H1 (cell line): ENCODE data around the gene SLC16A6. TPM values are rescaled to one million over a fixed set of nuclear protein-coding genes. Genes with fewer than 3 reads are reported as not detected.

Experiments
- CTCF ChIA-PET: fragments of 300-600 bp; sonication (Branson Sonifier 250); formaldehyde crosslinking; loops from one replicate; lab custom pipeline; 2021; ENCODE audit not compliant: partially characterized antibody; lab: Charles Lee
- POLR2A ChIA-PET: fragments of 300-600 bp; sonication (Branson Sonifier 250); formaldehyde crosslinking; loops from one replicate; lab custom pipeline; 2021; ENCODE audit warnings: inconsistent platforms; ENCODE audit not compliant: partially characterized antibody; lab: Charles Lee
- DNase-seq, 2 experiments: peaks; one replicate each; pipeline versions ENCODE4 v3.0.0 to v3.0.0-alpha.2; 2010 to 2022; ENCODE audit warnings: low spot score in 2 of 2, low read depth in 1 of 2, mixed read lengths in 1 of 2
- FAIRE-seq: peaks from 2 replicates; lab custom pipeline; 2011; peaks lifted over from hg19 to GRCh38; lab: Jason Lieb, UNC
- H2AFZ ChIP-seq: 2 replicates; pipeline ENCODE4 v1.8.1; 2012; ENCODE audit warnings: low read length, inconsistent platforms
- H2AK5ac ChIP-seq: 2 replicates; pipeline ENCODE4 v1.6.1; 2013; ENCODE audit warnings: low read depth, low read length
- H2BK120ac ChIP-seq: replicated peaks from 2 replicates; pipeline ENCODE3; 2013; ENCODE audit warnings: low read depth, low read length, inconsistent platforms
- H2BK12ac ChIP-seq: 2 replicates; pipeline ENCODE4 v1.6.1; 2013; ENCODE audit warnings: low read depth, low read length
- H2BK15ac ChIP-seq: 2 replicates; pipeline ENCODE4 v1.6.1; 2013; ENCODE audit warnings: low read length
- H2BK20ac ChIP-seq: 2 replicates; pipeline ENCODE4 v1.6.1; 2013; ENCODE audit warnings: low read length
- H2BK5ac ChIP-seq: 2 replicates; pipeline ENCODE4 v1.6.1; 2013; ENCODE audit warnings: low read depth, low read length
- H3K14ac ChIP-seq: 2 replicates; pipeline ENCODE4 v1.6.1; 2013; ENCODE audit warnings: inconsistent platforms; ENCODE audit not compliant: insufficient read length
- H3K18ac ChIP-seq: 2 replicates; pipeline ENCODE4 v1.6.1; 2013; ENCODE audit warnings: low read length; ENCODE audit errors: extremely low read depth
- H3K23ac ChIP-seq: 2 replicates; pipeline ENCODE4 v1.6.1; 2013; ENCODE audit warnings: inconsistent platforms; ENCODE audit not compliant: insufficient read length
- H3K23me2 ChIP-seq: 2 replicates; pipeline ENCODE4 v1.6.1; 2013; ENCODE audit warnings: low read depth, low read length
- H3K27ac ChIP-seq: 2 replicates; pipeline ENCODE4 v1.6.1; 2011; ENCODE audit warnings: low read depth, low read length, inconsistent platforms
- H3K27me3 ChIP-seq, 4 experiments: replicated peaks in 1 of 4; 1 replicate in 1 of 4; 2 replicates in 3 of 4; pipeline versions ENCODE4 v1.6.1 to v1.8.1; 2011 to 2013; ENCODE audit warnings: low read length in 3 of 4, mild to moderate bottlenecking in 3 of 4, inconsistent platforms in 2 of 4, mixed read lengths in 2 of 4, moderate library complexity in 1 of 4; ENCODE audit not compliant: control insufficient read depth in 3 of 4, insufficient read depth in 3 of 4; ENCODE audit errors: extremely low read depth in 1 of 4
- H3K36me3 ChIP-seq, 4 experiments: 2 replicates each; pipeline versions ENCODE4 v1.6.1 to v1.8.1; 2011 to 2013; ENCODE audit warnings: mild to moderate bottlenecking in 4 of 4, low read length in 3 of 4, moderate library complexity in 2 of 4, control low read depth in 1 of 4, inconsistent platforms in 1 of 4; ENCODE audit not compliant: insufficient read depth in 4 of 4, control insufficient read depth in 2 of 4
- H3K4ac ChIP-seq: replicated peaks from 2 replicates; pipeline ENCODE3; 2013; ENCODE audit warnings: low read length, low read depth, mixed read lengths, inconsistent platforms; ENCODE audit not compliant: insufficient read length
- H3K4me1 ChIP-seq, 4 experiments: replicated peaks in 1 of 4; 1 replicate in 1 of 4; 2 replicates in 3 of 4; pipeline versions ENCODE4 v1.6.1 to v1.8.1; 2011 to 2013; ENCODE audit warnings: low read length in 3 of 4, inconsistent platforms in 2 of 4, mixed read lengths in 1 of 4; ENCODE audit not compliant: insufficient read depth in 4 of 4, control insufficient read depth in 3 of 4
- H3K4me2 ChIP-seq, 2 experiments: 2 replicates each; pipeline versions ENCODE4 v1.6.1 to v1.8.1; 2011 to 2013; ENCODE audit warnings: low read depth in 2 of 2, low read length in 2 of 2, control low read depth in 1 of 2, inconsistent platforms in 1 of 2, mild to moderate bottlenecking in 1 of 2; ENCODE audit not compliant: insufficient read depth in 1 of 2
- H3K4me3 ChIP-seq, 4 experiments: fragments of 200-600, 300-600 bp in 1 of 4; sonication (generic), shearing (Covaris generic), sonication (Bioruptor Twin) in 1 of 4; 2 replicates each; pipeline versions ENCODE4 v1.5.1 to v1.8.1; 2011 to 2016; ENCODE audit warnings: low read length in 4 of 4, low read depth in 3 of 4, control low read depth in 2 of 4, inconsistent platforms in 2 of 4, mild to moderate bottlenecking in 2 of 4, mixed read lengths in 1 of 4, moderate library complexity in 1 of 4; ENCODE audit not compliant: insufficient read depth in 2 of 4; ENCODE audit errors: extremely low read depth in 1 of 4
- H3K56ac ChIP-seq: replicated peaks from 2 replicates; pipeline ENCODE3; 2013; ENCODE audit warnings: low read depth, mild to moderate bottlenecking, mixed read lengths, low read length, inconsistent platforms; ENCODE audit not compliant: insufficient read length
- H3K79me1 ChIP-seq: 2 replicates; pipeline ENCODE4 v1.6.1; 2013; ENCODE audit warnings: low read depth, low read length, control low read depth
- H3K79me2 ChIP-seq, 2 experiments: 2 replicates each; pipeline versions ENCODE4 v1.6.1 to v1.8.1; 2012 to 2013; ENCODE audit warnings: low read length in 2 of 2, mild to moderate bottlenecking in 2 of 2, inconsistent platforms in 1 of 2; ENCODE audit not compliant: insufficient read depth in 2 of 2, control insufficient read depth in 1 of 2
- H3K9ac ChIP-seq, 4 experiments: replicated peaks in 1 of 4; 1 replicate in 1 of 4; 2 replicates in 3 of 4; pipeline versions ENCODE4 v1.6.1 to v1.8.1; 2011 to 2013; ENCODE audit warnings: low read depth in 3 of 4, low read length in 3 of 4, control low read depth in 2 of 4, mild to moderate bottlenecking in 2 of 4, moderate library complexity in 2 of 4, inconsistent platforms in 1 of 4; ENCODE audit errors: extremely low read depth in 1 of 4
- H3K9me3 ChIP-seq, 2 experiments: 2 replicates each; pipeline versions ENCODE4 v1.6.1 to v1.8.1; 2012 to 2013; ENCODE audit warnings: mild to moderate bottlenecking in 2 of 2, moderate library complexity in 2 of 2, control low read depth in 1 of 2, inconsistent platforms in 1 of 2, low read depth in 1 of 2, low read length in 1 of 2, mixed read lengths in 1 of 2; ENCODE audit not compliant: insufficient read depth in 2 of 2
- H4K20me1 ChIP-seq, 2 experiments: replicated peaks in 1 of 2; 2 replicates each; pipeline versions ENCODE3 to v1.8.1; 2011 to 2013; ENCODE audit warnings: inconsistent platforms in 2 of 2, low read length in 2 of 2, mild to moderate bottlenecking in 1 of 2; ENCODE audit not compliant: insufficient read depth in 2 of 2, control insufficient read depth in 1 of 2
- H4K5ac ChIP-seq: 2 replicates; pipeline ENCODE4 v1.6.1; 2013; ENCODE audit warnings: low read length, low read depth, mixed read lengths, inconsistent platforms; ENCODE audit not compliant: insufficient read length
- H4K8ac ChIP-seq: 2 replicates; pipeline ENCODE4 v1.8.0; 2013; ENCODE audit warnings: mild to moderate bottlenecking, moderate library complexity, low read length, inconsistent platforms; ENCODE audit not compliant: insufficient read depth; ENCODE audit errors: extremely low read depth
- H4K91ac ChIP-seq: replicated peaks from 2 replicates; pipeline ENCODE3; 2013; ENCODE audit warnings: low read length, mixed read lengths, inconsistent platforms; ENCODE audit not compliant: insufficient read length
- BRCA1 ChIP-seq: IDR thresholded peaks from 2 replicates; pipeline ENCODE4 v1.6.1; 2012; ENCODE audit warnings: low read depth, low read length, improper control_type of control experiment
- CTBP2 ChIP-seq: IDR thresholded peaks from 2 replicates; pipeline ENCODE4 v1.7.0; 2011; ENCODE audit warnings: borderline replicate concordance, mild to moderate bottlenecking, moderate library complexity, mixed read lengths, low read length; ENCODE audit not compliant: insufficient read depth, insufficient read length
- EZH2 ChIP-seq: fragments of 200-600 bp; sonication (generic); IDR thresholded peaks from 2 replicates; pipeline ENCODE4 v1.7.1; 2012; ENCODE audit warnings: low read depth, mild to moderate bottlenecking, moderate library complexity, low read length, inconsistent platforms; ENCODE audit not compliant: severe bottlenecking
- JUN ChIP-seq: IDR thresholded peaks from 2 replicates; pipeline ENCODE4 v1.6.1; 2011; ENCODE audit warnings: low read depth, mild to moderate bottlenecking, improper control_type of control experiment, low read length
- KDM1A ChIP-seq: fragments of 200-600, 300-600 bp; sonication (generic); IDR thresholded peaks from 2 replicates; pipeline ENCODE4 v1.7.1; 2016; ENCODE audit warnings: mild to moderate bottlenecking, low read length, borderline replicate concordance
- PHF8 ChIP-seq: fragments of 200-600 bp; sonication (generic); conservative IDR thresholded peaks from 2 replicates; pipeline ENCODE4 v1.7.1; 2012; ENCODE audit warnings: low read depth, mild to moderate bottlenecking, inconsistent platforms, low read length, moderate library complexity
- POLR2A ChIP-seq, 2 experiments: IDR thresholded peaks; 1 replicate in 1 of 2; 2 replicates in 1 of 2; pipeline ENCODE4 v1.6.1; 2011; ENCODE audit warnings: low read depth in 2 of 2, low read length in 2 of 2, mild to moderate bottlenecking in 2 of 2; ENCODE audit errors: control extremely low read depth in 1 of 2
- RNF2 ChIP-seq: fragments of 200-900, 300-1000 bp; sonication (generic); IDR thresholded peaks from 2 replicates; pipeline ENCODE4 v1.7.1; 2016; ENCODE audit warnings: borderline replicate concordance, low read depth, mild to moderate bottlenecking, antibody characterized with exemption, low read length; ENCODE audit not compliant: poor library complexity, severe bottlenecking; ENCODE audit errors: missing control alignments
- SIRT6 ChIP-seq: IDR thresholded peaks from one replicate; pipeline ENCODE4 v1.7.1; 2012; ENCODE audit warnings: low read length, inconsistent platforms
- SP1 ChIP-seq: IDR thresholded peaks from 2 replicates; pipeline ENCODE4 v1.6.1; 2011; ENCODE audit warnings: low read depth, low read length
- USF2 ChIP-seq: IDR thresholded peaks from 2 replicates; pipeline ENCODE4 v1.6.1; 2011; ENCODE audit warnings: low read length, improper control_type of control experiment
- WGBS, 2 experiments: shearing (Covaris generic) in 1 of 2; methylation state at CpG; one replicate each; pipeline versions ENCODE4 v1.1.6 to v1.1.7; 2013 to 2015; ENCODE audit warnings: low lambda C conversion rate in 2 of 2, mixed read lengths in 2 of 2, inconsistent platforms in 1 of 2, low coverage in 1 of 2, missing lambda C conversion rate in 1 of 2; ENCODE audit not compliant: insufficient replicate concordance in 2 of 2, insufficient coverage in 1 of 2, insufficient read length in 1 of 2; ENCODE audit errors: extremely low coverage in 1 of 2, missing lambda C conversion rate in 1 of 2; 5-methylcytosine and 5-hydroxymethylcytosine counted together
- polyA plus RNA-seq, 7 experiments: library from polyadenylated mRNA; depleted of rRNA in 3 of 7; stranded (reverse) in 5 of 7; unstranded in 2 of 7; fragments of >200 nt in 5 of 7; fragments of 200-250 nt in 2 of 7; gene quantifications; 1 replicate in 5 of 7; 2 replicates in 1 of 7; 4 replicates in 1 of 7; pipeline versions ENCODE4 v1.2.1 to v1.2.3, GENCODE V29; 2011 to 2013; ENCODE audit warnings: missing spikeins in 2 of 7, mixed read lengths in 2 of 7
- total RNA-seq: library from RNA; stranded (reverse); fragmentation: NEBNext Ultra II Directional; extraction: Animal tissue kit (Norgen Biotek cat#: 25700); gene quantifications from 2 replicates; pipeline ENCODE4 v1.2.1, GENCODE V29; 2021

SLC16A6 gene
- total and polyA plus RNA-seq, 2 of the 8 experiments (the other 6 are each of a cell fraction or from before 2014, with no cell fraction given), result 0.17 to 0.22 TPM

GRCh38 chr17:68321556-68321954 is 30.6 kb upstream of the SLC16A6 start:
- Histone ChIP-seq H2AK5ac (no peak overlapping the region), H3K56ac (no peak overlapping the region), H3K79me1 (no peaks in the 10 kb centered on the region), H3K23ac (no peak overlapping the region), H3K23me2 (no peaks in the 10 kb centered on the region), H3K4ac (no peak overlapping the region), H4K20me1 (no peaks in the 10 kb centered on the region), H3K4me2 (no peak overlapping the region), H2BK20ac (no peak overlapping the region), H3K27ac (no peak overlapping the region), H2BK12ac (no peak overlapping the region), H2BK15ac (no peak overlapping the region), H3K18ac (no peak overlapping the region), H3K4me3 (no peak overlapping the region), H3K36me3 (no peaks in the 10 kb centered on the region), H3K27me3 (no peaks in the 10 kb centered on the region; a peak in 1 of 7 replicates), H2BK120ac (no peak overlapping the region), H3K14ac (no peak overlapping the region), H3K4me1 (peaks cover 0 to 7% (median 3%) of the 10 kb centered on the region in 4 experiments; a peak in 4 of 7 replicates), H3K79me2 (no peaks in the 10 kb centered on the region), H4K91ac (no peak overlapping the region), H4K5ac (no peak overlapping the region), H4K8ac (no peak overlapping the region), H2AFZ (no peak overlapping the region), H3K9ac (no peak overlapping the region), H3K9me3 (peaks cover 0 to 4% of the 10 kb centered on the region in 2 experiments; a peak in 1 of 4 replicates), H2BK5ac (no peak overlapping the region)
- ChIA-PET CTCF (interaction anchor here (0.8 to 2.7 kb wide), 4 partner anchors 11 to 77 kb away, joined by 3 to 13 read pairs (median 4); no protein-coding TSS in a partner anchor), POLR2A (interaction anchor here (0.7 to 1.3 kb wide), 2 partner anchors 12 to 45 kb away, joined by 3 read pairs; no protein-coding TSS in a partner anchor)
- no peak for TF ChIP-seq CTBP2
- no peak for TF ChIP-seq BRCA1
- no peak for TF ChIP-seq USF2
- no peak for TF ChIP-seq SIRT6
- no peak for TF ChIP-seq RNF2
- no peak for TF ChIP-seq SP1
- no peak for TF ChIP-seq JUN
- no peak for TF ChIP-seq POLR2A (IDR thresholded peaks at IDR 0.05; ENCODE audit: control extremely low read depth in 1 of 2, low read depth in 2 of 2, low read length in 2 of 2)
- no peak for TF ChIP-seq PHF8
- TF ChIP-seq KDM1A, result no peak
- no peak for TF ChIP-seq EZH2
- FAIRE-seq (no peak), DNase-seq (no peak)
- WGBS, 2 experiments, result 80% methylated on average over 4 of the region's 4 CpGs; no CpG with 5 or more reads in 1 of the 2 experiments
